GM23248 (cell line): ENCODE measurements around the gene DMKN. TPM values are rescaled to one million over a fixed set of nuclear protein-coding genes. Genes with fewer than 3 reads are reported as not detected.

Source experiments
- DNase-seq: peaks from one replicate; pipeline ENCODE4 v3.0.0-alpha.2; 2015
- H2AFZ ChIP-seq: fragments of 200-600 bp; sonication (generic); 2 replicates; pipeline ENCODE4 v1.6.1; 2016; ENCODE audit warnings: antibody characterized with exemption
- H3F3A ChIP-seq: fragments of 200-600 bp; sonication (generic); 2 replicates; pipeline ENCODE4 v1.6.1; 2016; ENCODE audit warnings: mild to moderate bottlenecking, antibody characterized with exemption, mixed run types; ENCODE audit not compliant: insufficient read depth
- H3K27ac ChIP-seq: fragments of 200-600 bp; sonication (generic); 2 replicates; pipeline ENCODE4 v1.5.1; 2016; ENCODE audit warnings: mild to moderate bottlenecking
- H3K27me3 ChIP-seq: fragments of 200-600 bp; sonication (generic); replicated peaks from 2 replicates; pipeline ENCODE4 v1.6.1; 2016; ENCODE audit warnings: mild to moderate bottlenecking; ENCODE audit not compliant: insufficient read depth
- H3K36me3 ChIP-seq: fragments of 200-600 bp; sonication (generic); 2 replicates; pipeline ENCODE4 v1.6.1; 2016; ENCODE audit warnings: low read depth, mild to moderate bottlenecking
- H3K4me1 ChIP-seq: fragments of 200-600 bp; sonication (generic); 2 replicates; pipeline ENCODE4 v1.6.1; 2016; ENCODE audit warnings: mild to moderate bottlenecking; ENCODE audit not compliant: insufficient read depth
- H3K4me2 ChIP-seq: fragments of 200-600 bp; sonication (generic); one replicate; pipeline ENCODE4 v1.6.1; 2016; ENCODE audit warnings: mild to moderate bottlenecking; ENCODE audit not compliant: unreplicated experiment
- H3K4me3 ChIP-seq: fragments of 200-600 bp; sonication (generic); 2 replicates; pipeline ENCODE4 v1.5.1; 2016; ENCODE audit warnings: mild to moderate bottlenecking
- H3K79me2 ChIP-seq: fragments of 200-600 bp; sonication (generic); 2 replicates; pipeline ENCODE4 v1.6.1; 2016; ENCODE audit warnings: mild to moderate bottlenecking; ENCODE audit not compliant: insufficient read depth
- H3K9ac ChIP-seq: fragments of 200-600 bp; sonication (generic); 2 replicates; pipeline ENCODE4 v1.6.1; 2016; ENCODE audit warnings: mild to moderate bottlenecking
- H3K9me2 ChIP-seq: fragments of 200-600 bp; sonication (generic); 2 replicates; pipeline ENCODE4 v1.6.1; 2016; ENCODE audit warnings: mixed run types, mild to moderate bottlenecking, moderate library complexity; ENCODE audit not compliant: insufficient read depth
- H3K9me3 ChIP-seq: fragments of 200-600 bp; sonication (generic); one replicate; pipeline ENCODE4 v1.6.1; 2017; ENCODE audit warnings: low read depth
- H4K20me1 ChIP-seq: fragments of 200-600 bp; sonication (generic); 2 replicates; pipeline ENCODE4 v1.6.0; 2016; ENCODE audit not compliant: insufficient read depth
- EZH2 ChIP-seq: fragments of 200-600 bp; sonication (generic); IDR thresholded peaks from 2 replicates; pipeline ENCODE4 v1.6.1; 2018; ENCODE audit warnings: antibody characterized with exemption, mild to moderate bottlenecking; ENCODE audit not compliant: insufficient read depth, poor library complexity, severe bottlenecking
- EZH2phosphoT487 ChIP-seq: fragments of 200-600 bp; sonication (generic); IDR thresholded peaks from 2 replicates; pipeline ENCODE4 v1.6.1; 2018; ENCODE audit warnings: antibody characterized with exemption, moderate library complexity, mild to moderate bottlenecking, low read depth; ENCODE audit not compliant: insufficient read depth
- WGBS, 2 experiments: methylation state at CpG; one replicate each; pipeline ENCODE4 v1.1.6; 2015 to 2017; ENCODE audit warnings: low lambda C conversion rate in 2 of 2, low coverage in 1 of 2; ENCODE audit errors: missing lambda C conversion rate in 2 of 2; 5-methylcytosine and 5-hydroxymethylcytosine counted together
- in situ Hi-C: fragments of 300-500 bp; cut with MboI; formaldehyde crosslinking; loops from 2 replicates; pipeline ENCODE4 v1.15.0; 2020
- polyA plus RNA-seq: library from polyadenylated mRNA; unstranded; fragments of >200 nt; fragmentation: Nextera tagmentation; extraction: Ambion mirVana; gene quantifications from 2 replicates; pipeline ENCODE4 v1.2.1, GENCODE V29; 2016
- total RNA-seq: library from RNA; depleted of rRNA; stranded (reverse); fragments of >200 nt; shearing (Covaris generic); gene quantifications from 2 replicates; pipeline ENCODE4 v1.2.3, GENCODE V29; 2014; rRNA removed

DMKN gene
- total and polyA plus RNA-seq, 2 experiments from 2014 or later, result 25.4 to 34.5 TPM

- in situ Hi-C loops, result no loop called here
- no peaks in the 10 kb centered on the region for H3F3A ChIP-seq
- H3K79me2 ChIP-seq, result no peaks in the 10 kb centered on the region
- H3K9me3 ChIP-seq, result no peaks in the 10 kb centered on the region
- DNase-seq, result no peak
- H3K4me1 ChIP-seq, result no peaks in the 10 kb centered on the region
- 63 to 71% methylated on average over 27 of the region's 27 CpGs for WGBS, 2 experiments
- peaks cover 42% of the 10 kb centered on the region for H3K27me3 ChIP-seq
- H3K36me3 ChIP-seq, result no peaks in the 10 kb centered on the region
- no peak overlapping the region for H3K9ac ChIP-seq
- H3K9me2 ChIP-seq, result no peaks in the 10 kb centered on the region
- H4K20me1 ChIP-seq, result no peaks in the 10 kb centered on the region
- no peak overlapping the region for H3K4me3 ChIP-seq
- H2AFZ ChIP-seq, result no peak overlapping the region
- TF ChIP-seq EZH2, result no peak
- no peak overlapping the region for H3K4me2 ChIP-seq
- no peak overlapping the region for H3K27ac ChIP-seq
Observed at GRCh38 chr19:35449359-35450043, 63.9 kb downstream of the DMKN start.

- no peaks in the 10 kb centered on the region for H3K9me2 ChIP-seq
- in situ Hi-C loops, result no loop called here
- no peak within 1 kb of the TSS for H3K4me2 ChIP-seq
- H3K4me3 ChIP-seq, result no peak within 1 kb of the TSS
- no peak within 1 kb of the TSS for H3K27ac ChIP-seq
- no peaks in the 10 kb centered on the region for H3K36me3 ChIP-seq
- H4K20me1 ChIP-seq, result no peaks in the 10 kb centered on the region
- 46 to 50% methylated on average over 12 of the region's 12 CpGs for WGBS, 2 experiments
- no peaks in the 10 kb centered on the region for H3K9me3 ChIP-seq
- no peaks in the 10 kb centered on the region for H3F3A ChIP-seq
- no peaks in the 10 kb centered on the region for H3K79me2 ChIP-seq
- no peak within 1 kb of the TSS for H2AFZ ChIP-seq
- H3K9ac ChIP-seq, result no peak within 1 kb of the TSS
- peaks cover 47% of the 10 kb centered on the region for H3K27me3 ChIP-seq
- no peak for TF ChIP-seq EZH2
- no peak for TF ChIP-seq EZH2phosphoT487
- DNase-seq, result no peak
- H3K4me1 ChIP-seq, result no peaks in the 10 kb centered on the region
Observed at GRCh38 chr19:35447606-35448469, 65.6 kb downstream of the DMKN start, which contains the start of gene FFAR2. FFAR2 (plus strand) TSS chr19:35448257; CDS start chr19:35449715, 1,458 bp downstream.

Other genes starting within 250 kb of the DMKN start
- gene USF2, start 244.7 kb downstream of the DMKN start, total RNA-seq, result 55.8 and 64.6 TPM in 2 replicates
- 10.4 and 10.9 TPM in 2 replicates for gene USF2, start 244.7 kb downstream of the DMKN start, polyA plus RNA-seq
- gene HAMP, start 231.1 kb downstream of the DMKN start, total RNA-seq, result not detected in 2 replicates
- gene HAMP, start 231.1 kb downstream of the DMKN start, polyA plus RNA-seq, result not detected in 2 replicates
- gene MAG, start 221.5 kb downstream of the DMKN start, total RNA-seq, result not detected in 2 replicates
- gene MAG, start 221.5 kb downstream of the DMKN start, polyA plus RNA-seq, result not detected in 2 replicates
- not detected in 2 replicates for gene CD22, start 184.5 kb downstream of the DMKN start, total RNA-seq
- 0.16 and 0.28 TPM in 2 replicates for gene CD22, start 184.5 kb downstream of the DMKN start, polyA plus RNA-seq
- gene FFAR1, start 165.7 kb downstream of the DMKN start, total RNA-seq, result not detected in 2 replicates
- gene FFAR1, start 165.7 kb downstream of the DMKN start, polyA plus RNA-seq, result not detected in 2 replicates
- not detected in 2 replicates for gene FFAR3, start 155.2 kb downstream of the DMKN start, total RNA-seq
- not detected in 2 replicates for gene FFAR3, start 155.2 kb downstream of the DMKN start, polyA plus RNA-seq
- gene GPR42, start 142.6 kb downstream of the DMKN start, total RNA-seq, result not detected in 2 replicates
- gene GPR42, start 142.6 kb downstream of the DMKN start, polyA plus RNA-seq, result not detected in 2 replicates
- not detected in 2 replicates for gene FFAR2, start 65.4 kb downstream of the DMKN start, total RNA-seq
- not detected in 2 replicates for gene FFAR2, start 65.4 kb downstream of the DMKN start, polyA plus RNA-seq
- not detected in 2 replicates for gene KRTDAP, start 23.2 kb downstream of the DMKN start, total RNA-seq
- gene KRTDAP, start 23.2 kb downstream of the DMKN start, polyA plus RNA-seq, result not detected in 2 replicates
- 3.2 and 4.3 TPM in 2 replicates for gene SBSN, start 14.7 kb upstream of the DMKN start, total RNA-seq
- 7.9 and 8.8 TPM in 2 replicates for gene SBSN, start 14.7 kb upstream of the DMKN start, polyA plus RNA-seq
- not detected in 2 replicates for gene GAPDHS, start 19.8 kb upstream of the DMKN start, total RNA-seq
- not detected in 2 replicates for gene GAPDHS, start 19.8 kb upstream of the DMKN start, polyA plus RNA-seq
- 108 and 129 TPM in 2 replicates for gene TMEM147, start 32.0 kb upstream of the DMKN start, total RNA-seq
- gene TMEM147, start 32.0 kb upstream of the DMKN start, polyA plus RNA-seq, result 203 and 214 TPM in 2 replicates
- gene ATP4A, start 50.0 kb upstream of the DMKN start, total RNA-seq, result not detected in 2 replicates
- not detected in 2 replicates for gene ATP4A, start 50.0 kb upstream of the DMKN start, polyA plus RNA-seq
- gene PMIS2, start 72.5 kb upstream of the DMKN start, total RNA-seq, result not detected in 2 replicates
- gene PMIS2, start 72.5 kb upstream of the DMKN start, polyA plus RNA-seq, result not detected in 2 replicates
- gene HAUS5, start 99.1 kb upstream of the DMKN start, total RNA-seq, result 8.5 and 10.1 TPM in 2 replicates
- 7.4 and 9.6 TPM in 2 replicates for gene HAUS5, start 99.1 kb upstream of the DMKN start, polyA plus RNA-seq
- 57.3 and 74.7 TPM in 2 replicates for gene RBM42, start 115.4 kb upstream of the DMKN start, total RNA-seq
- 82.5 and 86.2 TPM in 2 replicates for gene RBM42, start 115.4 kb upstream of the DMKN start, polyA plus RNA-seq
- not detected in 2 replicates for gene ETV2, start 128.1 kb upstream of the DMKN start, total RNA-seq
- gene ETV2, start 128.1 kb upstream of the DMKN start, polyA plus RNA-seq, result 0.91 and 0.93 TPM in 2 replicates
- gene COX6B1, start 134.7 kb upstream of the DMKN start, total RNA-seq, result 328 and 423 TPM in 2 replicates
- gene COX6B1, start 134.7 kb upstream of the DMKN start, polyA plus RNA-seq, result 448 and 472 TPM in 2 replicates
- gene UPK1A, start 152.9 kb upstream of the DMKN start, total RNA-seq, result not detected in 2 replicates
- gene UPK1A, start 152.9 kb upstream of the DMKN start, polyA plus RNA-seq, result not detected in 2 replicates
- not detected in 2 replicates for gene ZBTB32, start 190.9 kb upstream of the DMKN start, total RNA-seq
- not detected in 2 replicates for gene ZBTB32, start 190.9 kb upstream of the DMKN start, polyA plus RNA-seq
- 6.8 and 7.5 TPM in 2 replicates for gene KMT2B, start 204.4 kb upstream of the DMKN start, total RNA-seq
- gene KMT2B, start 204.4 kb upstream of the DMKN start, polyA plus RNA-seq, result 4.0 and 4.1 TPM in 2 replicates
- 1.4 TPM in 1 of 2 replicates, not detected in the other for gene IGFLR1, start 228.8 kb upstream of the DMKN start, total RNA-seq
- 3.2 and 3.3 TPM in 2 replicates for gene IGFLR1, start 228.8 kb upstream of the DMKN start, polyA plus RNA-seq
- gene U2AF1L4, start 231.8 kb upstream of the DMKN start, total RNA-seq, result 10.7 and 18.8 TPM in 2 replicates
- 23.1 and 25.3 TPM in 2 replicates for gene U2AF1L4, start 231.8 kb upstream of the DMKN start, polyA plus RNA-seq
- gene PSENEN, start 232.0 kb upstream of the DMKN start, total RNA-seq, result 15.7 and 21.6 TPM in 2 replicates
- 99.7 and 108 TPM in 2 replicates for gene PSENEN, start 232.0 kb upstream of the DMKN start, polyA plus RNA-seq
- gene LIN37, start 234.9 kb upstream of the DMKN start, total RNA-seq, result 12.0 and 12.3 TPM in 2 replicates
- 9.5 and 9.7 TPM in 2 replicates for gene LIN37, start 234.9 kb upstream of the DMKN start, polyA plus RNA-seq
- 14.1 and 24.3 TPM in 2 replicates for gene HSPB6, start 243.4 kb upstream of the DMKN start, total RNA-seq
- 220 and 238 TPM in 2 replicates for gene HSPB6, start 243.4 kb upstream of the DMKN start, polyA plus RNA-seq
- gene PROSER3, start 244.5 kb upstream of the DMKN start, total RNA-seq, result 2.7 and 7.6 TPM in 2 replicates
- gene PROSER3, start 244.5 kb upstream of the DMKN start, polyA plus RNA-seq, result 10.9 and 12.6 TPM in 2 replicates